HUDEP-2 (cell line): Measurements from ENCODE around the gene CACNA1A.
"Not testable (repeated sequence)": the region's sequence is repeated elsewhere in the genome, so short reads cannot be mapped to it uniquely, and the experiment has no call there.

Experiments used
- DNase-seq, 76 experiments: peaks; one replicate each; lab custom pipeline; 2025; ENCODE audit not compliant: unreplicated experiment in 76 of 76; lab: John Stamatoyannopoulos, UW

Gene CACNA1A

DNA sequence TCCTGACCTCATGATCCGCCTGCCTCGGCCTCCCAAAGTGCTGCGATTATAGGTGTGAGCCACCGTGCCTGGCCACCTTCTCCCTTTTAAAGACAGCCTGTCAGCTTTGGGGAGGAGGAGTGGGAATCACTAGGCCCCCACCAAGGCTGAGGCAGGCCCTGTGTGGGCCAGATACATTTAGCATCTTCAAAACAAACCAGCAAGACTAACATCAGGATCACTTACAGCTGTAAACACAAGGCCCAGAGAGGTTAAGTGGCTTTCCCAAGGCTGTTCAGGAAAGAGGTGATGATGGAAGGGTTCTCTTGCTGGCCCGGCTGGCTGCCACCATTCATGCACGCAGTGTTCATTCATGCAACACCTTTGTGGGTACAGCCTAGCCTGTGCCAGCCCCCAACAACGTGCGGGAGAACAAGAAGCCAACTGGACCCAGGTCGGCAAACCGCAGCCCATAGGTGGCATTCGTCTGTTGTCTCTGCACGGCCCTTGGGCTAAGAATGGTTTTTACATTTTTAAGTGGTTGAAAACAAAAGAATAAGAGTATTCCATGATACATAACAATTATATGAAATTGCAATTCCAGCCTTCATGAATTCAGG lies 333.0 kb downstream of the CACNA1A start:
- DNase-seq, result no peak

- DNase-seq, result peak in 65 of 76 experiments; percentile 24 to 89 (median 71)
Observed at GRCh38 chr19:13172346-13173138, 333.7 kb downstream of the CACNA1A start.

- no peak for DNase-seq
Observed at GRCh38 chr19:13171146-13171545, 335.1 kb downstream of the CACNA1A start.

DNA sequence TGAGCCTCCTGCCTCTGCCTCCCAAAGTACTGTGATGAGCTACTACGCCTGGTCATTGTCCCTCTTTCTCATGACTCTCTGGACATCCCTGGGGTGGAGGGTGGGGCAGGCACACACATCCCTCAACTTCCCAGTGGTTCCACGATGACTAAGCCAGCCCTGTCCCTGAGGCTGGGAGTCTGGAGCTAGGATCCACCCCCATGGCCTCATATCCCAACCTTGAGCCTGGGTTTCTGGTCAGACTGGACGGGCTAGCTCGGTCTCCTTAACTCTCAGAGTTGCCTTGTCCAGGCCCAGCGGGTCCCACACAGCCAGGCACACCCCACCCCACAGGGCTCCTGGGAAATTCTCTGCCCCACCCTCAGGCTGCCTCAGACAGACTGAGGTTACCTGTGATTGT lies 336.5 kb downstream of the CACNA1A start:
- no peak for DNase-seq

- DNase-seq, result not testable (repeated sequence)
Observed at GRCh38 chr19:13166151-13166550, 340.1 kb downstream of the CACNA1A start.

- DNase-seq, result no peak
Observed at GRCh38 chr19:13165162-13165997, 340.9 kb downstream of the CACNA1A start.

DNA sequence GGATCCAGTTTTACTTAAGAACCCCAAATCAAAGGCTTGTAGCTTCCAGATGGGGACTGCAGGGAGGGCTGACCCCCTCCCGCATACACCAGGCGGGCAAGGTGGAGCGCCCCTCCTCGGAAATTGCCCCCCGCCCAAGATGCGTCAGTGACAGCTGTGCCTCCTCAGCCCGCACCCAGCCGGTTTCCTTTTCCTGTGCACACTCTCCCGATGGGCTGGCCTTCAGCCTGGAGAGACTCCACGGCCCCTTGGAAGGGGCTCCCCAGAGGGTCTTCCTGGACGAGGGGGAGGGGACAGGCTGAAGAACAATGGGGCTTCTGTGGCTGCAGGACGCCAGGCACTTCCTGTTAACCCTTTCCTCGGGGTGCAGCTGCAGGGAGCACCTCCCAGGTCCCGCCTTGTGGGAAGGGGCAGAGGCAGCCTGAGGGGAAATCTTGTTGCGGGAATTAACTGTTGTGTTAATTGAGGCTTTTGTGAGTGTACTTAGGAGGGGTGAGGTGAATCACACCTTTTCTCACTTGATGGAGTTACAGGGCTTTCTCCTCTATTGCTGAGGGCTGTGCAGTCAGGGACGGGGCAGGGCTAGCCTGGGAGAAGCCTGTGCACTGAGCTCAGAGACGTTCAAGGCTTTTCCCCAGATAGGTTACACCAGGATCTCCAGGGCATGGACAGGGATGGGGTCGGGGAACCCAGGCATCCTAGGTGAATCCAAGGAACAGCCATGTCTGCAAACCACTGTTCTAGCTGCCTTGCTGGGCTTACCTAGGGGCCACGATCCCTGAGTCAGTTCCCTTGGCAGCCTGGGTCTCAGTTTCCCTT lies 341.7 kb downstream of the CACNA1A start:
- no peak for DNase-seq

DNA sequence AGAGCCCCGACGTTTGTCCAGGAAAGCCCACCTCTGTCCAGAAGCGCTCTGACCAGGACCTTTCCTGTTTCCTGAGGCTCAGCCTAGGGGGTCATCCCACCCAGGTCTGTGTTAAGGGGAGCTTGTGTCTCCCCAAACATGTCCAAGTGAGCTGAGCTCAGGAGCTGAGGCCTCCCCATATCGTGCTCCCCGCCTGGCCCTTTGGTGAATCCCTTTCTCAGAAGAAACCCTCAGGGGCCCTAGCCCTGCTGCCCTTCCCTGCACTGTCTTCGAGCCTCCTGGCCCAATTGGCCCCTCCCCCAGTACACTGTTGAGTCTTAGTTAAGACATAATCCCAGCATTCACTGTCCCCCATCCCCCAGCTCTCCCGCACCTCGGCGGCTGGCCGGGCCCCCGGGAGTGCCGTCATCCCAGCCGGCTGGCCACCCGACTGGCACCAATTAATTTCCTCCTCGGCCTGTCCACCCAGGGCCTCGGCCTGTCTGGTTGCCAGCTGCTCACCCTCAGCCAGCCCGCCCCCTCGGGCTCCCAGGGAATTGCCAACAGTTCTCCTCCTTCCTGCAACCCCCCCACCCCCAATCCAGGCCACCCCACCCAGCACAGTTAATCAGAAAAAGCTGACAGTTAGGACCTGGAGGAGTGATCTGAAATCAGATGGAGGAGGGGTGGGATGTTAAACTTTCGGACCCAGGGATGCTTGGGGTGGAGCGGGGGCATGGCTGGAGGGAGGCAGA lies 342.5 kb downstream of the CACNA1A start:
- DNase-seq, result peak in 47 of 76 experiments; percentile 3 to 77 (median 43)

GRCh38 chr19:13162724-13163608 lies 343.3 kb downstream of the CACNA1A start:
- DNase-seq, result peak in 75 of 76 experiments; percentile 81 to 99 (median 98)

GRCh38 chr19:13160557-13160956 lies 345.7 kb downstream of the CACNA1A start:
- no peak for DNase-seq

- no peak for DNase-seq
Observed at GRCh38 chr19:13159713-13160112, 346.6 kb downstream of the CACNA1A start.
